A673 (cell line): ENCODE data around the gene PLB1. TPM values are rescaled to one million over a fixed set of nuclear protein-coding genes. Genes with fewer than 3 reads are reported as not detected.

Experiments used
- BruUV-seq: library from RNA; stranded (reverse); fragments of 400-500 nt; replicated peaks from 2 replicates; lab custom pipeline; 2021; lab: Mats Ljungman, UMichigan
- CTCF ChIA-PET: fragments of 300-600 bp; sonication (Branson Sonifier 250); formaldehyde crosslinking; loops from one replicate; lab custom pipeline; 2022; ENCODE audit warnings: antibody characterized with exemption; lab: Charles Lee
- POLR2A ChIA-PET: fragments of 300-600 bp; sonication (Branson Sonifier 250); formaldehyde crosslinking; loops from one replicate; lab custom pipeline; 2022; ENCODE audit warnings: antibody characterized with exemption; ENCODE audit not compliant: low non-redundant PET; lab: Charles Lee
- DNase-seq: peaks from one replicate; pipeline ENCODE4 v3.0.0-alpha.2; 2015; ENCODE audit warnings: low spot score
- H3K27ac ChIP-seq: fragments of 200-600 bp; sonication (generic); 2 replicates; pipeline ENCODE4 v1.5.1; 2016; ENCODE audit warnings: mixed run types, low read depth, mild to moderate bottlenecking, mixed read lengths, antibody characterized with exemption, low read length; ENCODE audit not compliant: poor library complexity, severe bottlenecking
- H3K27me3 ChIP-seq: fragments of 200-600 bp; sonication (generic); replicated peaks from 2 replicates; pipeline ENCODE4 v1.6.1; 2017; ENCODE audit warnings: mixed run types, low read depth, mild to moderate bottlenecking, mixed read lengths, antibody characterized with exemption, low read length; ENCODE audit not compliant: insufficient read depth, poor library complexity
- H3K36me3 ChIP-seq: fragments of 200-600 bp; sonication (generic); 2 replicates; pipeline ENCODE4 v1.6.1; 2016; ENCODE audit warnings: mixed run types, mild to moderate bottlenecking, mixed read lengths, antibody characterized with exemption, low read length; ENCODE audit not compliant: insufficient read depth, poor library complexity, severe bottlenecking
- H3K4me1 ChIP-seq: fragments of 200-600 bp; sonication (generic); 2 replicates; pipeline ENCODE4 v1.6.1; 2017; ENCODE audit warnings: mixed run types, mild to moderate bottlenecking, mixed read lengths, antibody characterized with exemption, low read length; ENCODE audit not compliant: insufficient read depth, poor library complexity, severe bottlenecking
- H3K4me3 ChIP-seq: fragments of 200-600 bp; sonication (generic); 2 replicates; pipeline ENCODE4 v1.5.1; 2016; ENCODE audit warnings: low read depth, mixed run types, mild to moderate bottlenecking, mixed read lengths, low read length; ENCODE audit not compliant: poor library complexity, severe bottlenecking
- H3K9me3 ChIP-seq: fragments of 200-600 bp; sonication (generic); 2 replicates; pipeline ENCODE4 v1.6.1; 2016; ENCODE audit warnings: mixed run types, low read depth, mild to moderate bottlenecking, mixed read lengths, antibody characterized with exemption, low read length; ENCODE audit not compliant: poor library complexity, severe bottlenecking
- EZH2 ChIP-seq: fragments of 200-600 bp; sonication (generic); IDR thresholded peaks from 2 replicates; pipeline ENCODE4 v1.6.1; 2017; ENCODE audit warnings: borderline replicate concordance, low read depth, mild to moderate bottlenecking, mixed read lengths, antibody characterized with exemption, low read length; ENCODE audit not compliant: poor library complexity, severe bottlenecking
- intact Hi-C: fragments of 100-400 bp; cut with micrococcal nuclease; formaldehyde crosslinking; loops from one replicate; pipeline ENCODE4 v1.10.0; 2022; ENCODE audit not compliant: unreplicated experiment
- total RNA-seq: library from RNA; stranded (reverse); gene quantifications from 2 replicates; pipeline ENCODE4 v1.2.3, GENCODE V29; 2021
- TF ChIP-seq, protein P1 (sequence below): fragments of 300-800, 200-600 bp; sonication (generic); conservative IDR thresholded peaks from 2 replicates; pipeline ENCODE4 v1.5.1; 2017; ENCODE audit warnings: low read depth, mild to moderate bottlenecking, antibody characterized with exemption, low read length, moderate library complexity, mixed read lengths

PLB1 gene
- total RNA-seq, 1 experiment from 2014 or later: 0.39 TPM

DNA sequence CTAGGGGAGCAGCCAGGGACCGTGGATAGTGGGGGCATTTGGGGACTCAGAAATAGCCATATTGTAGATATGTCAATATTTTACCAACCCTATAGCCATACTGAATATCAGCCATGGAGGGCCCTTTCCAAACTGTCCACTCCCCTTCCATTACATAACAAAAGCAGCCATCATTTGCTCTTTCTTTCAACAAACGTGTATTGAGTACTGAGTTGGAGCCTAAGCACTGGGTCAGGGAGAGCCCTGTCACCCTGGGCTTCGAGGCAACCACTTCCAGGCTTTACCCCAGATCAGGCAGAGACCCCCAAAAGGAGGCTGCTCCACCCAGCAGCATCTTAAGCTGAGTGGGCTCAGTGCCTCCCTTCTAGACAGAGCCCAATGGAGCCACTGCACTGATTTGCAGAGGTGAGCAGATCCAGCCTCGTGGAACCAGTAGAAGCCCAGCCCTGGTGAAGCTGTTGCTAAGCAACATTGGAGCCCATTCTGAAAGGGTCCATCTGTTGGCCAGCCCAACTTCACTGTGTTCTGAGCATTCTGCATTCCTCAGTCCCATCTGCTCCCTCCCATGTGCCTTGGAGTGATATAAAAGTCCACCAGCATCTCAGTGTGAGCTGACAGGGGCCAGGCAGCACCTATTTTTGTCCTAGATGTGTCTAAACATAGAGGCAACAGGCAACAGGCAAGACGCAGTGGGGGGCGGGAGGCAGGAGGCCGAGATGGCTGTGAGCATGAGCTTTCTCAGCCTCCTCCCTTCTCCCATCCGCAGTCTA, 112.1 kb downstream of the PLB1 start:
- TF ChIP-seq EZH2: no peak
- TF ChIP-seq, protein P1, sequence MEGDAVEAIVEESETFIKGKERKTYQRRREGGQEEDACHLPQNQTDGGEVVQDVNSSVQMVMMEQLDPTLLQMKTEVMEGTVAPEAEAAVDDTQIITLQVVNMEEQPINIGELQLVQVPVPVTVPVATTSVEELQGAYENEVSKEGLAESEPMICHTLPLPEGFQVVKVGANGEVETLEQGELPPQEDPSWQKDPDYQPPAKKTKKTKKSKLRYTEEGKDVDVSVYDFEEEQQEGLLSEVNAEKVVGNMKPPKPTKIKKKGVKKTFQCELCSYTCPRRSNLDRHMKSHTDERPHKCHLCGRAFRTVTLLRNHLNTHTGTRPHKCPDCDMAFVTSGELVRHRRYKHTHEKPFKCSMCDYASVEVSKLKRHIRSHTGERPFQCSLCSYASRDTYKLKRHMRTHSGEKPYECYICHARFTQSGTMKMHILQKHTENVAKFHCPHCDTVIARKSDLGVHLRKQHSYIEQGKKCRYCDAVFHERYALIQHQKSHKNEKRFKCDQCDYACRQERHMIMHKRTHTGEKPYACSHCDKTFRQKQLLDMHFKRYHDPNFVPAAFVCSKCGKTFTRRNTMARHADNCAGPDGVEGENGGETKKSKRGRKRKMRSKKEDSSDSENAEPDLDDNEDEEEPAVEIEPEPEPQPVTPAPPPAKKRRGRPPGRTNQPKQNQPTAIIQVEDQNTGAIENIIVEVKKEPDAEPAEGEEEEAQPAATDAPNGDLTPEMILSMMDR: no peak
- Histone ChIP-seq H3K4me1 (no peaks in the 10 kb centered on the region), H3K27ac (no peak overlapping the region), H3K36me3 (no peaks in the 10 kb centered on the region), H3K4me3 (no peak overlapping the region), H3K27me3 (no peaks in the 10 kb centered on the region), H3K9me3 (no peaks in the 10 kb centered on the region)
- no peak for DNase-seq
- POLR2A ChIA-PET: no interaction called here
- intact Hi-C loops: no loop called here
- no TSS peak for BruUV-seq
- CTCF ChIA-PET: no interaction called here

DNA sequence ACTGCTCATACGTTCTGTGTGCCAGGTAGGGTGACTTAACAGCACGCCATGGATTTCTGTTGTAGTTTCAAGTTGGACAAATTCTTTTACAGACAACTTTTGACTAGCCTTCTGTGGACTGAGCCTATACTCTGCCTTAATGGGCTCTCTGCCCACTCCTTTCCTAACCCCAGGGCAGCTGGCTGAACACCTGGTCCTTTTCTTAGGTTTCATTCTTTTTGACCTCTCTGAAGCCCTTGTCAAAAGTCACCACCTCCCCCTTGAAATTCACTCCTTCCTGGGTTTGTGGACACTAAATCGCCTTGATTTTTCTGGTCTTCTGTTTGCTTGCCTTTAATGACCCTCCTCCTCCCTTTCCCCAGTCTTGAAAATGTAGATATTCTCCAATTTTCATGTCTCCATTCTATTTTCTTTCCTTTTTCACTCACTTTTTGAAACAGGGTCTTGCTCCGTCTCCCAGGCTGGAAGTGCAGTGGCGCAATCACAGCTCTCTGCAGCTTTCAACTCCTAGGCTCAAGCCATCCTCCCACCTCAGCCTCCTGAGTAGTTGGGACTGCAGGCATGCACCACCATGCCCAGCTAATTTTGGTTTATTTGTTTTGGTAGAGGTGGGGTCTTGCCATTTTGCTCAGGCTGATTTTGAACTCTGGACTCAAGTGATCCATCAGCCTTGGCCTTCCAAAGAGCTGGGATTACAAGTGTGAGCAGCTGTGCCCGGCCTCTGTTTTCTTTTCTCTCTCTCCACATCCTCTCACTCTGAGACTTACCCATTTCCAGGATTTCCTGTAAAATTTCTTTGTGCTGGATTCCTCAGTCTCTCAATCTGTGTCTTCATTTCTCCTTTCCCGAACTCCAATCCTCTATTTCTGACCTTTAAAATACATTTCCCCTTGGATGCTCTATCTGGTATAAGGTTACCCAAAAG, 112.9 kb downstream of the PLB1 start:
- Histone ChIP-seq H3K36me3 (no peaks in the 10 kb centered on the region), H3K27ac (no peak overlapping the region), H3K27me3 (no peaks in the 10 kb centered on the region), H3K4me3 (no peak overlapping the region), H3K9me3 (no peaks in the 10 kb centered on the region), H3K4me1 (no peaks in the 10 kb centered on the region)
- TF ChIP-seq EZH2: no peak
- TF ChIP-seq, protein P1: no peak
- ChIA-PET POLR2A (no interaction called here), CTCF (no interaction called here)
- intact Hi-C loops: no loop called here
- no peak for DNase-seq
- no TSS peak for BruUV-seq

DNA sequence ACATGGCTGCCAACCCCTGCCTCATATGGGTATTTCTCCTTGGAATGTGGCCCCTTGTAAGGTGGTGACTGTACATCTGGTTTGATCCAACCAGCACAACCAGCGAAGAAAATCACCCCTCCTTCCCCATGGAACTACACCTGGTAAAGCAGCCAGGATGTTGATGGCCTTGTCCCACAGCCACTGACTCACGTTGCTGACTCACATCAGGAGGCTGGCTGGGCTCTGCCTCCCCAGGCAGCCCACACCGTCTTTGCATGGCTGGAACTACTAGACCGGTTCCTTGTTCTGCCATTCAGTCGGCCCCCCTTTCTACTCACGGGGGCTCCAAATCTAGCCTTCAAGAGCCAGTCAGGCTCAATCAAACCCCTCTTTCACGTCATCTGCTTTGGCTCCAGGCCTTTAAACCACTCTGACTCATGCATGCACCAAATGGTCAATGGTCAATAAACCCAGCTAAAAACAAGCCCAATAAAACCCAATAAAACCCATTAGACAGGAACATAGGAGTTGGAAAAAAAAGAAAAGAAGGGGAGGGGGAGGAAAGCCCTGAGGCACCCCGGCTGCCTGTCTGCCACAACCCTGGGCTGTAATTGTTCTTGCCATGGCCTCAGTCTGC, 114.8 kb downstream of the PLB1 start:
- no peaks in the 10 kb centered on the region for H3K36me3 ChIP-seq
- no peaks in the 10 kb centered on the region for H3K4me1 ChIP-seq
- intact Hi-C loops: no loop called here
- DNase-seq: no peak
- no TSS peak for BruUV-seq
- ChIA-PET CTCF (no interaction called here), POLR2A (no interaction called here)
- TF ChIP-seq, protein P1: no peak
- TF ChIP-seq EZH2: no peak
- H3K27me3 ChIP-seq: no peaks in the 10 kb centered on the region
- no peak overlapping the region for H3K4me3 ChIP-seq
- H3K27ac ChIP-seq: no peak overlapping the region
- no peaks in the 10 kb centered on the region for H3K9me3 ChIP-seq
